ENCODE measurements around the gene SURF1.
"Not testable (repeated sequence)": the region's sequence is repeated elsewhere in the genome, so short reads cannot be mapped to it uniquely, and the experiment has no call there.

The SURF1 gene

DNA sequence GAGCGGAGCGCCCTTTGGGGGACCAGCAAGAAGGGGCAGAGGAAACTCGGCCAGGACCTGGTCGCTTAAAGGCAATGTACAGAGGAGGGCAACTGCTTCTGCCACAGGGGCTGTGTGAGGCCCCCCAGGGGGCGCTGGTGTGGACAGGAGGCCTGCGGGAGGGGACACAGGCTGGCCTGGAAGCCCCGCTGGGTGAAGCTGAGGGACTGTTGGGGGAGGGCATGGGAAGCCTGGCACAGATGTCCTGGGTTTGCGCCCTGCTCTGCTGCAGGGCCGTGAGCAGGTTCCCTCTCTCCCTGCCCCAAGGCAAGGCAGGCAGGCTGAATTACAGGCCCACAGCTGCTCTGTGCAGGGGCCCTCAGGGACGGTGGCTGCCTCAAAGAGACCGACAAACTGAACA, 13.7 kb downstream of the SURF1 start:
- DNase-seq (ENCODE audit: low read depth), result no peak

DNA sequence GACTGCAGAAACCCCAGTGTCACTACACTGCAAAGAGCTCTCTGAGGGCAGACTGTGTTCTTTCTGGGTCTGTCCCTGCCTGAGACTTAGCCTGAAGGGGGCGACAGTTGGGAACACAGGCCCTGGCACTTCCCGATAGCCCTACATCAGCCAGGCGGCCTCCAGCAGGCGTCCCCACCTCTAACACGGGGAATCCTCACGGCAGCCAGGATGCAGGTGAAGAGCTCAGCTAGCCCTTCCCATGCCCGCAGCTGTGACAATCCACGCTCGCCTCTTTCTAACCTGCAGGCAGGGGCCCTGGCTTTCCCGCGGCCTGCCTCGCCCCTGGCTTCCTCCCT, 14.2 kb downstream of the SURF1 start:
- DNase-seq (ENCODE audit: low read depth), result no peak

DNA sequence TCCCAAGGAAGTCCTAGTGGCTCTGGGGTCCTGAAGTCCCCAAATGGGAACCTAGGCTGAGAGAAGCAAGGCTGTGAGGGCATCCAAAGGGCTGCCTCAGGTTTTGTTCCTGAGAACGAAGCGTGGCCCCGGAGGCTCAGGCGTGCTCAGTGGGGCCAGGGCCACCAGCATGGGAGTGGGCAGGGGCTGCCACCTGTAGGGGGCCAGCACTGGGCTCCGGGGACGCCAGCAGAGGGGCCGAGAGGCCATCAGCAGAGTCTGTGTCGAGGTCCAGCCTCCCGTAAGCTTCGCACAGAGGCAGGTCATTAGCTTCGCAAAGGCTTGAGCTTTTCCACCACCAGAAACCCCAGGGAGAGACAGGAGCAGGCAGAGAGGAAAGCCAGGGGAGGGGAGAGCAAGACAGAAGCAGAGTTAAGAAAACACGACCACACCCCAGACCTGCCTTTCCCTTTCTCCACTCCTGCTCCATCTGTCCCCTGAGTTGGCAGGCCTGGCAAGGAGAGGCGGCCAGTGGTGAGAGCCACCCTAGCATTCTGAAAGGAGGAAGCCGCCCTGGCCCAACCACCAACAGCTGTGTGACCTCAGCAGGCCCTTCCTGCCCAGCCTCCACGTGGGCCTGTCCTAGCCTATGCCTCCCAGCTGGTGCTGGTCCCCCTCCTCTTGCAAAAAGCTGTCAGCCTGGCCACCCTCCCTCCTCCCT, 14.8 kb downstream of the SURF1 start:
- no peak for DNase-seq (ENCODE audit: low read depth)

DNA sequence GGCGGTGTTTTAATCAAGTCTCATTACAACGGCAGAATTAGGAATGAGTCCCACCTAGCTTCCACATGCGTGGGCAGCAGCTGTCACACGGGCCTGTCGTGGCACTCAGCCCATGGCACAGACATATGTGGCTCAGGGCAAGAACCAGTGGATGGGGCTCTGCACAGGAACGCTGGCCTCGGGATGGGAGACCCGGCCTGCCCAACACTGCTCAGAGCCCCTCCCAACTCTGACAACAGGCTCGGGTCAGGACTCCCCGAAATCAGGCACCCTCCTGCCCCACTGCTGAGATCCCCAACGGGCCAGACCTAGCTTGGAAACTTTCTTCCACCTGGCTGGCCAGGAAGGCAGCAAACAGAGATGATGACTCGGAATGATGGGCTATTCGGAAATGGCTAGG, 15.4 kb downstream of the SURF1 start:
- DNase-seq (ENCODE audit: low read depth), result no peak

DNA sequence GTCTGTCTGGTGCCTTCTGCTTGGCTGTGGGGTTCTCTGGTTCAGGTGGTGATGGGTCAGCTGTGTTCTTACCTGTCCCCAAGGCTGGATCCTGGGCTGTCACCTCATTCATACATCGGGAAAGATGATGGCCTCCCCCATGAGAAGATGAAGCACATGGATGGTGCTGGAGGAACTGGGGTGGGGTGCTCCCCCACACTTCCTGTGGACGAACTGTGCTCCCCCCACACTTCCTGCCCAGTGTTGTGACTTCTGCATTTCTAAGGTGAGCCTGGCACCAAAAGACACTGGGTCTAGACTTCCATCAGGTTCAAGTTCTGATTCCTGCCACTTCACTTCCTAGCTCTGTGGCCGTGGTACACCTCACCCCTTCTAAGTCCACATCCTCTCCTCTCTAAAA, 16.0 kb downstream of the SURF1 start:
- no peak for DNase-seq (ENCODE audit: low read depth)

DNA sequence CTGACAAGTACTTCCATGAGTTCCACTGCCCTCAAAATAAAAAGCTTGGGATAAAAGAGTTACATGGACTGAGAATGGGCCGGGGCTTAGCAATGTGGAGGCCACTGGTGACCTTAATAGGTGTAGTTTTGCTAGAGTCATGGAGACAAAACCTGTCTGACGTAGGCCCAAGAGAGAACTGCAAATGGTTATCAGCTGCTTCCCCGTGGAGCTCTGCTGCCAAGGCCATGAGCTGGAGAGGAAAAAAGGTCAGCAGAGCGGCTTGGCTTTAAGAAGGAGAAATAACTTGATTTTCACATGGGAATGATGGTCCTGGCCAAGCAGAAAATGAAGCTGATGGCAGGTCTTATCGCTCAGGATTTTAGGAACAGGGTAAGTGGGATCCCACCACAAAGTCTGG, 16.6 kb downstream of the SURF1 start:
- DNase-seq (ENCODE audit: low read depth), result no peak

DNA sequence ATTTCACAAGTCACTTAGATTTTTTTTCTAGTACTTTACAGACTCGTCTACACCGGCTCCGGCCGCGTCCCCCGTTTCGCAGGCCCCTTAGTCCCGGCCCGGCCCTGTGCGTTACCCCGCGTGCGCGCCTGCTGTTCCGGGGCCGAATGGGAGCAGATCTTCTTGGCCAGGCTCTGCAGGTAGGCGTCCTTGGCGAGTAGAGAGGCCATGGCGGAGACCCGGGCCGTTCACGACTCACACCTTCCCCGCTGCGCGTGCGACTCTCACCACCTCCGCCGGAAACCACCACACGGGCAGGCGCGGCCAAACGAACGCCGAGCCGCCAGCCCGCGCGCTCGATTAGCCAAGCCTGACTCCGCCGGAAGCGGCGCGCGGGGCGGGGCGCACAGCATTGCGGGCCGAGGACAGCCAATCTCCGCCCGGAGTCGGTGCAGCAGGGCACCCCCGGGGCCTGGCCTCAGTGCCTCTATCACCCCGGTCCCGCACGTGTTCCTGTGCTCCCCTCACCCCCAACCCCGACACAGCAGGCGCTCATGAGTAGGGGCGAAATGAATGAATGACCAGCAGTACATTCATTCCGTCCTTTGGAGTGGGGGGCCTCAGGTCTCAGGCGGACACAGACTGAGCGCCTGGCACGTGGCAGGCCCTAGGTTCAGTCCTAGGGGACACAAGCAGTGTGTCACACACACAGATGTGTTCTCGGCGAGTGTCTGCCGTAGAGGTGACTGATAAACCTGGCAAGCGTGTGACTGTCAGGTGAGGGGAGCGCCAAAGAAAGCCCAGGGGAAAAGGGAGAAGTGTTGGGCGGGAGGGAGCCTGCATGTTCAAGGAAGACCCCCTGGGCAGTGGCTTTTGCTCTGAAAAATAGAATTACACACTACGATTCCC, 20.1 kb downstream of the SURF1 start, which contains the start of gene SURF6:
SURF6 (minus strand) TSS at position 265 of the 888 bp plus-strand sequence; CDS start at position 209, 56 bp downstream.
- peak; percentile 78 for DNase-seq (ENCODE audit: low read depth)

DNA sequence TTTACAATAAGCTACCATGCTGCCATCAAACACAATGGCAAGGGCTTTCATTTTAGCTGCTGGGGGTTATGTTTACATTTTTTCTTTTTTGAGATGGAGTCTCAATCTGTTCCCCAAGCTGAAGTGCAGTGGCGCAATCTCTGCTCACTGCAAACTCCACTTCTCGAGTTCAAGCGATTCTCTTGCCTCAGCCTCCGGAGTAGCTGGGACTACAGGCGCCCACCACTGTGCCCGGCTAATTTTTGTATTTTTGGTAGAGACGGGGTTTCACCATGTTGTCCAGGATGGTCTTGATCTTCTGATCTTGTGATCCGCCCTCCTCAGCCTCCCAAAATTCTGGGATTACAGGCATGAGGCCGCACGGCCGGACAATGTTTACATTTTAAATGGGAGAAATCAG, 21.4 kb downstream of the SURF1 start:
- DNase-seq (ENCODE audit: low read depth), result not testable (repeated sequence)

DNA sequence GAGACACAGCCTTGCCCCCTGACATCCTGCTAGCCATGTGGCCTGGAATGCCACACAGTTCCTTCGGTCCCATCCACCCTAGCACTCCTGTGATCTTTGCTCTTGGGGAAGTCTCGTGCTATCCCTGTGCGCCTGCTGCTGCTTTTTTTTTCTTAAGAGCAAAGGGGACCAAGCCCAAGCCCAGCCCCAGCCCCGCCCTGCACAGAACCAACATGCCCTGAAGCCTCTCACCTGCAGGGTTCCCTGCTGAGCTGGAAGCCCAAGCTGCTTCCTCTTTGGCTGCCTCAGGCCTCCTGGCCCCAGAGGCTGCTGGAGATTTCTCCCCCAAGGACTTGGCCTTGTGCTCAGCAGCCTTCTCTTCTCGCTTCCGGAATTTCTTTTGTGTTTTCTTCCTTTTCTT, 22.1 kb downstream of the SURF1 start:
- DNase-seq (ENCODE audit: low read depth), result no peak

DNA sequence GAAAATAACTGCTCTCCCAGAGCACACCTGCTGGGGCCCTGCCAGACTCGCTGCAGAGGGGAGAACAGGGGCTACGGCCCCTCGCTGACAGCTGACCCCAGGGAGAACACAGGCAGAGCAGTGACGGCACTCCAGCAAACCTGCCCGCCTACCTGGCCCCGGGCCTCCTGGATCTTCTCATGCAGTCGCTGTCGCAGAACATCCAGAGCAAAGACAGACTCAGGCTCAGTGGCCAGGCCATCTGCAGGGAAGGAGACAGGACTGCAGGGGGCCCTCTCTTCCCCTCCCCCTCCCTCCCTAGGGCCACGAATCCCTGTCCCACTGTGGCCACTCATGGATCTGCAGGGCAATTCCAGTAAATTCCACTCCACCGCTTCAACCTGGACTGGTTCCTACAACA, 22.7 kb downstream of the SURF1 start:
- no peak for DNase-seq (ENCODE audit: low read depth)

DNA sequence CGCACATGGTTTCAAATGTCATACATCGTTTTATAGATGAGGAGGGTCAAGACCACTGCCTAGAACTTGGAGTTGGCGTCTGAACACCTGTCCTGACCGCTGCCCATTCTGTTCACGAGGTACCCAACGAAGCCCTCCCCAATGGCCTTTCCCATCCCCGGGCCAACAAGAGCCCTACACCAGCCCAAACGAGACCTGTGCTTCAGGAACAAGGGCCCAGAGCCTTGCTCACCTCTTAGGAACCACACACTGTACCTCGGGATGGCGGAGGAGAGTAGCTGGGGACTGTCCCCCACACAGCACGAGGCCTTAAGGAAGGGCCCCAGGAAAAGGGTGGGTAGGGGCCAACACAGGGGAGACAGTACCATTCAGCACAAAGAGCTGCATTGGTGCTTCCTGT, 23.3 kb downstream of the SURF1 start:
- DNase-seq (ENCODE audit: low read depth), result no peak

DNA sequence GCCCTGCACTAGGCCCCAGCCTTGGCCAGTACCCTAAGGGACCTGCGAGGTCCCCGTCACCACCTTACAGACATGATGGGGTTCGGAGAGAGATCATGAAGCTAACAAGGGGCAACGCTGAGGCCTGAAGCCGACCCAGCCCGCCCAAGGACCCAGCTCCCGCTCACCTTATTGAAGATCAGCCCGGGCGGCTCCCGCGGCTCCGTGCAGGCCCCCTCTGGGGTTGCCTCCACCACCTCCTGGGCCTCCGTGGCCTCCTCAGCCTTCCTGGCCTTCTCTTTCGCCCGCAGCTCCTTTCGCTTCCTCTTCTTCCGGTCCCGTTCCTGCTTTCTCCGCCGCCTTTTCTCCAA, 23.9 kb downstream of the SURF1 start:
- DNase-seq (ENCODE audit: low read depth), result no peak

DNA sequence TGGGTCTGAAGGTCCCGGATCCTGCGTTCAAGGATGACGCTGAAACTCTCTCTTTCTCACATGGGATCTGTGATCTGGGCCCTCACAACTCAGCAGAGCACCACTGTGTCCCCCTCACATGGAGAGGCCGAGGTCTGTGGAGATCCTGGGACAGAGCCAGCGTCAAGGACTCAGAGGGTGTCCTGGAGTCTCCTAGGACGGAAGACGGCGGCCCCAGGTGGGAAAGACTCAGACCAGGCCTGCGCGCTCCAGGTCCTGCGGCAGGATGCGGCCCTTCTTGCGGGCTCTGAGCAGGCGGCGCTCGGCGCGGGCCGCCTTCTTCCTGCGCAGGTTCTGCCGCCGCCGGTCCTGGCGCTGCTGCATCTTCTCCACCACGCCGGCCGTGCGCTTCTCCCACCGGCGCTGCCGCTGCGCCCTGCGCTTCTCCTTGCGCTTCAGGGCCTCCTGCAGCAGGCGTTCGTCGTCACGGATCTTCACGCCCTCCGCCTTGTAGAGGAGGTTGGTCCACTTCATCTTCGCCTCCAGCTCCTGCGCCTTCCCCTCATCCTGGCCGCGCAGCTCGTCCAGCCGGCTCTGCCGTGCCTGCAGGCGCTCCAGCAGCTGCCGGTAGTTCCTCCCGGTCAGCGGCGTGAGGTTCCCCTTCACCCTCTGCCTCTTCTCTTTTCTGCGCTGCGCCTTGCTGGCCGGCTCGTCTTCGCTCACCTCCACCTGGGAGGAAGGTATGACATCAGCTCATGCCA, 24.5 kb downstream of the SURF1 start:
- DNase-seq (ENCODE audit: low read depth), result no peak

DNA sequence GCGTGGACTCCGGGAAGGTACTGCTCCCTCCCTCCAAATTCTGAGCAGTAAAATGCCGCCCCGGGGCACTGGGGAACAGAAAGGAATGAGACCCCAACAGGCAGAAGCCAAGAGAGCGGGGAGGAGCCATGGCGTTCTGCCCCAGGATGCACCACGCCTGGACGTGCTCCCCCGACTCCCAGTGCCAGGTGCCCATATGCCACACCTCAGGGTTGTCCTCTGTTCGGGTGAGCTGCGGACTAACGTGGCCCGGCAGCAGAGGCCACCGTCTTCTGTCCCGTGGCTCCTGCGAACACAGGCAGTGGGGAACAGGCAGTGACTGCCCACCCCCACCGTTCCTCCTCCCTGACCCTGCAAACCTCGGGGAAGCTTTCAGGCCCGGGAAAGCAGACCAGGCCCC, 25.1 kb downstream of the SURF1 start:
- DNase-seq (ENCODE audit: low read depth), result no peak

DNA sequence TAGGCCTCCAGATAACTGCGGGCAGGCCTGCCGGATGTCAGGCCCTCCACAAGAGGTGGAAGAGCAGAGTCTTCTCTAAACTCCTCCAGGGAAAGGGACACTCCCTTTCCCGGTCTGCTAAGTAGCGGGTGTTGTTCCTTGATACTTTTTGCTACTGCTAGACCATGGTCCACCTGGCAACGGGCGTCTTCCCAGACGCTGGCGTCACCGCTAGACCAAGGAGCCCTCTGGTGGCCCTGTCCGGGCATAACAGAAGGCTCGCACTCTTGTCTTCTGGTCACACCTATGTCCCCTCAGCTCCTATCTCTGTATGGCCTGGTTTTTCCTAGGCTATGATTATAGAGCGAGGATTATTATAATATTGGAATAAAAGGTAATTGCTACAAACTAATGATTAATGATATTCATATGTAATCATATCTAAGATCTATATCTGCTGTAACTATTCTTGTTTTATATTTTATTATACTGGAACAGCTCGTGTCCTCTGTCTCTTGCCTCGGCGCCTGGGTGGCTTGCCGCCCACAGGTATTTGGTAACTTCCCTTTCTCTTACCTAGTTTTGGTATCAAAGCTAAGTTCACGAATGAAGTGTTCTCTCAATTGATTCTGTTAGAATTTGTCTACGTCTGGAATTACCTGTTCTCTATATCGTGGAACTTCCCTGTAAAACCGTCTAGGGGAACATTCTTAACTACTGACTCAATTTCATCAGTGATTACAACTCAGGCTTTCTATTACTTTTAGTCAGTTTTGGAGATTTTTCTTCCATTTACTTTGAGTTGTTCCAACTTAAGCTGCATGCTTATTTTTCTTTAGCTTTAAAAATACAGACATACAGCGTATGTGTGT, 26.8 kb downstream of the SURF1 start:
- DNase-seq (ENCODE audit: low read depth), result not testable (repeated sequence)

DNA sequence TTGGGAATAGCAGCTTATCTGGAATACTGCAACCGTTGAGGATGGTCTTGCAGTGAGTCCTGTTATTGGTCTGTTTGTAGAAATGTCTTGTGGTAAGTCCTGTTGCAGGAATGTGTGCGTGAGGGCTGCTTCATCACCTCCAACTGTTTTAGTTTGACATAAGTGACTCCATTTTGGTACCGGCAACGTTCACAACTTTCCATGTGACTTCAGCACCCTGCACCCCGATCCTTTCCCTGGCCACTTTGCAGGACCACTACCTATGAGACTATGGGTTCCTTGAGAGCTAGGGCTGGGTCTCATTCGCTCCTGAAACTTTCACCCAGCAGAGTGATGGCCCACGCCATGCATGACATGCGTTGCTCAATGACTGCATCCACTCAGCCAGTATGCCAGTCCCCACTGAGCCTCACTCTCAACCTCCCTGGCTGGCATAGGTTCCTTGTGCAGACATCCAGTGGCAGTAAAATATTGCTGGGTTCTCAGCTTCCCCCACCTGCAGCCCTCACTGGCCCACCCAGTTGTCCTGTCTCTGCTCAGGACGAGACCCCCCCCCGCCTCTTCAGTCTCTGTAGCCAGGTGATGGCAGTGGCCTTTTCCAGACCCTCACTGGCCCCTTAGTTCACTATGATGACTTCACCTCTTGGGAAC, 28.3 kb downstream of the SURF1 start:
- no peak for DNase-seq (ENCODE audit: low read depth)

DNA sequence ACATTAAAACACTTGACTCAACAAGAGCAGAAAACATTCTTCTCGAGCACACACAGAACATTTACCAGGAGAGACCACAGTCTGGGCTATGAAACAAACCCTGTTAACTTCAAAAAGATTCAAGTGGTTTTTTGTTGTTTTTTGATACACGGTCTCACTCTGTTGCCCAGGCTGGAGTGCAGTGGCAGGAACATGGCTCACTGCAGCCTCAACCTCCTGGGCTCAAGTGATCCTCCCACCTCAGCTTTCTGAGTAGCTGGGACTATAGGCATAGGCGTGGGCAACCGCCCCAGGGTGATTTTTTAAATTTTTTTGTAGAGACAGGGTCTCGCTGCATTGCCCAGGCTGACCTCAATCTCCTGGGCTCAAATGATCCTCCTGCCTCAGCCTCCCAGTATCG, 29.3 kb downstream of the SURF1 start:
- not testable (repeated sequence) for DNase-seq (ENCODE audit: low read depth)

DNA sequence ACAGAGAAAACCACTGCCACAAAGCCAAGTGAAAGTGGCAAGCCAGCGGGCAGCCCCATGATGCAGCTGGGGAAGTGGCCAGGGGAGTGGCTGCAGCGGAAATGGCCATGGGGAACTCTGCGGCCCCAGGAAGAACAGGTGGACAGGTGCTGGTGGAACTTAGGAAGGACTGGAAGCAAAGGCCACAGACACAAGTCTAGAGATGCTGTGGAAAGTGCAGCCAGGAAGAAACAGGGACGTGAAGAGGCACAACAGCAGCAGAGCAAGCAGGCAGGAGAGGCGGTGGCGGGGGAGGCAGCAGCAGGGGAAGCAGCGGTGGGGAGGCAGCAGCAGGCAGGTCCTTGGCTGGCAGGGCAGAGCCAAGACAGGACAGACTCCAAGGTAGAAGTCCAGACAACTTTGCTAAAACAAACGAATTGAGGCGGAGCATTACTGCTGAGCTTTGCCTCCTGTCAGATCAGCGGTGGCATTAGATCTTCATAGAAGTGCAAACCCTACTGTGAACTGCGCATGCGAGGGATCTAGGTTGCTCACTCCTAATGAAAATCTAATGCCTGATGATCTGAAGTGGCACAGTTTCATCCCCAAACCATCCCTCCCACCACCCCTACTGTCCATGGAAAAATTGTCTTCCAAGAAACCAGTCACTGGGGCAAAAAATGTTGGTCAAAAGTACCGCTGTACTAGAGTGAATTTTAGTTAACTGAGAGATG, 32.1 kb downstream of the SURF1 start:
- DNase-seq (ENCODE audit: low read depth), result no peak

DNA sequence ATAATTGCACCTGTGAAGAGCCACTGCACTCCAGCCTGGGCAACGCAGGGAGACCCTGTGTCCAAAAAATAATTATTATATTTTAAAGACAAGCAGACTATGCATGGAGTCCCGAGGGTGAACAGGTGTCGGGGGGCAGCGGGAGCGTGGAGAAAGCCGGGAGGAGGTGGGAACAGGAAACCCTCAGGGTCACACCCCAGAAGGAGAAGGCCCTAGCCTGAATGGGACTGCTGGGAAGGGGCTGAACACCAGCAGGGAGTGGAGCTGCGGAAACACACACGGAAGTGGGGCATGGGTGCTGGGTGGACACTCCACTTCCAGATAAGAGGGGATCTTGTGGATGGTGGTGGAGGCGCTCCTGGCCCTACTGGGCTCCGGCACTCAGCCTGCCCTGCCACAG, 33.1 kb downstream of the SURF1 start:
- no peak for DNase-seq (ENCODE audit: low read depth)

DNA sequence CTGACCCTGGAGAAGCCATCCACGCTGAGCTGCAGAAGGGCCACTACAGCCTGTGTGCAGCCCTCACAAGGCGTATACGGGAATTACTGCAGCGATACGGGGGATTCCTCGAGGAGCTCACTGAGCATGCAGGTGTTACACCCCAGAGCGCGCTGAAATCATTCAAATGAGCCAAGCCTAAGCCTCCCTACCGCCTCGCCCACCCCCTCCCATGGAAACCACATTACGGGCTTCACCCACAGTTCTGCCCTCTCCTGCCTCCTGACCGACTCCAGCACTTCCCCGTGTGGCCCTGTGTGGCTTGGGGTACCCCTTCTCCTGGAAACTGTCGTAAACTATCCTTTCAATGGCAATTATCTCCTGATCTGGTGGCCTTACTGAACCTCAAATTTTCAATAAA, 33.6 kb downstream of the SURF1 start:
- no peak for DNase-seq (ENCODE audit: low read depth)

DNA sequence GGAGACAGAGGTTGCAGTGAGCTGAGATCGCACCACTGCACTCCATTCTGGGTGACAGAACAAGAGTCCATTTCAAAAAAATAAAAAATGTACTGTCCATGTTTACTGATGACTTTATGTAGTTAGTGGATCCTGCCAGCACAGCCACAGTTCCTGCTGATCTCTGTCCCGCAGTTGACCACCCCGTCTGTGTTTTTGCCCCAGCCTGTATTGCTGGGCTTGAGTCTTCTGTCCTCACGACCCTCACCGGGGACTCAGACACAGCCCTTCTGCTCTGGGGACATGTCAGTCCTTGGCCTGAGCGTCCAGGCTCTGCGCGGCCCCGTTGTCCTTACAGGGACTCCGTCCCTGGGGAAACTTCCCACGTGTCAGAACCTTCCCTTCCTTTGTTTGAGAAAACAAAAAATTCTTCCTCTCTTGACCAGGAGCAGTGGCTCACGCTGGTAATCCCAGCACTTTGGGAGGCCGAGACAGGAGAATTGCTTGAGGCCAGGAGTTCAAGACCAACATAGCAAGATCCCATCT, 34.8 kb downstream of the SURF1 start:
- DNase-seq (ENCODE audit: low read depth), result no peak
